ENCODE measurements around the gene ASAP2.

GRCh38 chr2:9230051-9230802 lies 23.6 kb downstream of the ASAP2 start:
- TF ChIP-seq POLR2AphosphoS5 (IDR thresholded peaks at IDR 0.05) (no peak), POLR2A (IDR thresholded peaks at IDR 0.05) (no peak), CTCF (IDR thresholded peaks at IDR 0.05) (no peak)
